Keratinocyte (primary cell): ENCODE results near the gene ATP2B1. TPM values are rescaled to one million over a fixed set of nuclear protein-coding genes. Genes with fewer than 3 reads are reported as not detected.

Experiments used
- DNase-seq: peaks from one replicate; pipeline ENCODE4 v3.0.0-alpha.2; 2011; ENCODE audit warnings: low read depth, missing footprints, low spot score
- FAIRE-seq: peaks from 2 replicates; lab custom pipeline; 2011; peaks lifted over from hg19 to GRCh38; lab: Jason Lieb, UNC
- H2AFZ ChIP-seq: 2 replicates; pipeline ENCODE4 v1.6.0; 2012; ENCODE audit warnings: low read length, control low read depth, inconsistent platforms; ENCODE audit not compliant: control insufficient read depth
- H3K27ac ChIP-seq: 2 replicates; pipeline ENCODE4 v1.5.1; 2011; ENCODE audit warnings: low read length; ENCODE audit not compliant: control insufficient read depth, insufficient read depth
- H3K27me3 ChIP-seq: 3 replicates; pipeline ENCODE4 v1.6.0; 2011; ENCODE audit warnings: low read length; ENCODE audit not compliant: control insufficient read depth, insufficient read depth; ENCODE audit errors: extremely low read depth
- H3K36me3 ChIP-seq, 2 experiments: 2 replicates in 1 of 2; 3 replicates in 1 of 2; pipeline ENCODE4 v1.5.1; 2011; ENCODE audit warnings: low read length in 2 of 2, mild to moderate bottlenecking in 1 of 2; ENCODE audit not compliant: control insufficient read depth in 2 of 2, insufficient read depth in 2 of 2; ENCODE audit errors: extremely low read depth in 1 of 2
- H3K4me1 ChIP-seq: 3 replicates; pipeline ENCODE4 v1.5.1; 2011; ENCODE audit warnings: low read length; ENCODE audit not compliant: control insufficient read depth, insufficient read depth; ENCODE audit errors: extremely low read depth
- H3K4me2 ChIP-seq: 3 replicates; pipeline ENCODE4 v1.6.0; 2011; ENCODE audit warnings: low read depth, low read length; ENCODE audit not compliant: control insufficient read depth, insufficient read depth; ENCODE audit errors: extremely low read depth
- H3K4me3 ChIP-seq, 3 experiments: fragments of 200-600 bp in 1 of 3; sonication (generic) in 1 of 3; 2 replicates in 2 of 3; 3 replicates in 1 of 3; pipeline ENCODE4 v1.5.1; 2011 to 2016; ENCODE audit warnings: low read length in 3 of 3, mild to moderate bottlenecking in 3 of 3, control low read depth in 2 of 3, inconsistent platforms in 1 of 3, low read depth in 1 of 3, mixed read lengths in 1 of 3, mixed run types in 1 of 3, moderate library complexity in 1 of 3; ENCODE audit not compliant: control insufficient read depth in 2 of 3, insufficient read depth in 2 of 3; ENCODE audit errors: extremely low read depth in 1 of 3
- H3K79me2 ChIP-seq: 2 replicates; pipeline ENCODE4 v1.6.0; 2012; ENCODE audit warnings: low read length; ENCODE audit not compliant: control insufficient read depth, insufficient read depth
- H3K9ac ChIP-seq: 3 replicates; pipeline ENCODE4 v1.6.0; 2011; ENCODE audit warnings: low read length; ENCODE audit not compliant: control insufficient read depth, insufficient read depth; ENCODE audit errors: extremely low read depth
- H3K9me1 ChIP-seq: 3 replicates; pipeline ENCODE4 v1.6.0; 2011; ENCODE audit warnings: low read length; ENCODE audit not compliant: control insufficient read depth, insufficient read depth; ENCODE audit errors: extremely low read depth
- H3K9me3 ChIP-seq: 2 replicates; pipeline ENCODE4 v1.5.1; 2012; ENCODE audit warnings: low read depth, low read length; ENCODE audit not compliant: control insufficient read depth
- H4K20me1 ChIP-seq: 3 replicates; pipeline ENCODE4 v1.6.0; 2011; ENCODE audit warnings: low read length; ENCODE audit not compliant: control insufficient read depth, insufficient read depth; ENCODE audit errors: extremely low read depth
- EZH2 ChIP-seq: IDR thresholded peaks from one replicate; pipeline ENCODE4 v1.6.1; 2012; ENCODE audit warnings: inconsistent platforms, mild to moderate bottlenecking, low read length, moderate library complexity
- dilution Hi-C: fragments of 300-500 bp; cut with MboI; formaldehyde crosslinking; loops from one replicate; pipeline ENCODE4 v1.7.0; 2020; ENCODE audit warnings: low sequenced_read_pairs; ENCODE audit not compliant: extremely low pct_ligation_motif_present
- polyA plus RNA-seq, 5 experiments: library from polyadenylated mRNA; depleted of rRNA in 3 of 5; stranded (reverse) in 3 of 5; stranded (forward) in 1 of 5; unstranded in 1 of 5; fragments of >200 nt; gene quantifications; 1 replicate in 1 of 5; 2 replicates in 3 of 5; 3 replicates in 1 of 5; pipeline versions ENCODE4 v1.2.1 to v1.2.3, GENCODE V29; 2011 to 2012; ENCODE audit warnings: missing spikeins in 2 of 5, low read depth in 1 of 5, low replicate concordance in 1 of 5
- TF ChIP-seq, protein P1 (sequence below), 3 experiments: IDR thresholded peaks in 1 of 3; conservative IDR thresholded peaks in 1 of 3; optimal IDR thresholded peaks in 1 of 3; 2 replicates in 2 of 3; 3 replicates in 1 of 3; pipeline versions ENCODE3 to v1.5.1; 2011; ENCODE audit warnings: low read length in 3 of 3, mild to moderate bottlenecking in 3 of 3, moderate library complexity in 2 of 3, control low read depth in 1 of 3, inconsistent platforms in 1 of 3; ENCODE audit not compliant: insufficient read depth in 2 of 3; ENCODE audit errors: extremely low read depth in 1 of 3

The ATP2B1 gene
- polyA plus RNA-seq, 1 donor (not counting 4 experiments of a cell fraction or from before 2014, with no cell fraction given), result 24.6 TPM

DNA sequence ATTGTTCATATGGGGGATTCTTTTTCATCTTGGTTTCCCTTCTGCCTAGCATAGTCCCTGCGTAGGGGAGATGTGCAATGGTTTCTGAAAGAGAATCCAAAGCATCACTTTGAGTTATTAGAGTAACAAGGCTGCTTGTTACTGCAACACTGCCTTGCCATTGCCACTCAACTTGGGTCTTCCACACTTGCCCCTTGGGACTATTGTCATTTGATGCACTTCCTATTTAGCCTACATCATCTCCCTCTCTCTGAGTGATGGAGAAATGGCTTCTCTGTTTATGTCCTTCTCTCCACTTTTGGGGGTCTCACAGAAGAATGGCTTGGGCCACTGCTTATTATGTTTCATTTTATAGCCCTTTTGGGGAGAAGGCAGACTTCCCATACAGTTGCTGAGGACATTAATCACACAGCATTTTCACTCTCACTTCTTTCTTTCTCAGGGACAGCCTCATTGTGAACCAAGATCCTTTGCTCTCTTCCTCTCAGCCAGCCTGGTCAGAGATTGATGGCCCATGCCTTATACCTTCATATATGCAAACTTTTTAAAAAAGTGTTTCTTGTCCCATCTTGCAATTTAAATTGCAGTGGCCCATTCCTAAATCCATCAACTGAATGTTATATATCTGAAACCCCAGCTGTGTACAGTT lies 131.9 kb downstream of the ATP2B1 start:
- Histone ChIP-seq H3K9me1 (no peaks in the 10 kb centered on the region), H3K27ac (no peak overlapping the region), H2AFZ (no peak overlapping the region), H3K9me3 (no peaks in the 10 kb centered on the region), H3K4me2 (no peak overlapping the region), H3K36me3 (no peaks in the 10 kb centered on the region), H3K27me3 (no peaks in the 10 kb centered on the region), H3K4me3 (no peak overlapping the region), H3K79me2 (no peaks in the 10 kb centered on the region), H3K4me1 (peaks cover 3% of the 10 kb centered on the region), H3K9ac (no peak overlapping the region), H4K20me1 (no peaks in the 10 kb centered on the region)
- DNase-seq, result no peak
- dilution Hi-C loops, result no loop called here
- no peak for TF ChIP-seq EZH2
- TF ChIP-seq, protein P1, sequence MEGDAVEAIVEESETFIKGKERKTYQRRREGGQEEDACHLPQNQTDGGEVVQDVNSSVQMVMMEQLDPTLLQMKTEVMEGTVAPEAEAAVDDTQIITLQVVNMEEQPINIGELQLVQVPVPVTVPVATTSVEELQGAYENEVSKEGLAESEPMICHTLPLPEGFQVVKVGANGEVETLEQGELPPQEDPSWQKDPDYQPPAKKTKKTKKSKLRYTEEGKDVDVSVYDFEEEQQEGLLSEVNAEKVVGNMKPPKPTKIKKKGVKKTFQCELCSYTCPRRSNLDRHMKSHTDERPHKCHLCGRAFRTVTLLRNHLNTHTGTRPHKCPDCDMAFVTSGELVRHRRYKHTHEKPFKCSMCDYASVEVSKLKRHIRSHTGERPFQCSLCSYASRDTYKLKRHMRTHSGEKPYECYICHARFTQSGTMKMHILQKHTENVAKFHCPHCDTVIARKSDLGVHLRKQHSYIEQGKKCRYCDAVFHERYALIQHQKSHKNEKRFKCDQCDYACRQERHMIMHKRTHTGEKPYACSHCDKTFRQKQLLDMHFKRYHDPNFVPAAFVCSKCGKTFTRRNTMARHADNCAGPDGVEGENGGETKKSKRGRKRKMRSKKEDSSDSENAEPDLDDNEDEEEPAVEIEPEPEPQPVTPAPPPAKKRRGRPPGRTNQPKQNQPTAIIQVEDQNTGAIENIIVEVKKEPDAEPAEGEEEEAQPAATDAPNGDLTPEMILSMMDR (optimal IDR thresholded peaks at IDR 0.05 in 1 of 3, IDR thresholded peaks at IDR 0.05 in 1 of 3, conservative IDR thresholded peaks at IDR 0.05 in 1 of 3; ENCODE audit: extremely low read depth in 1 of 3, insufficient read depth in 2 of 3, low read length in 3 of 3), result no peak
- FAIRE-seq, result no peak

DNA sequence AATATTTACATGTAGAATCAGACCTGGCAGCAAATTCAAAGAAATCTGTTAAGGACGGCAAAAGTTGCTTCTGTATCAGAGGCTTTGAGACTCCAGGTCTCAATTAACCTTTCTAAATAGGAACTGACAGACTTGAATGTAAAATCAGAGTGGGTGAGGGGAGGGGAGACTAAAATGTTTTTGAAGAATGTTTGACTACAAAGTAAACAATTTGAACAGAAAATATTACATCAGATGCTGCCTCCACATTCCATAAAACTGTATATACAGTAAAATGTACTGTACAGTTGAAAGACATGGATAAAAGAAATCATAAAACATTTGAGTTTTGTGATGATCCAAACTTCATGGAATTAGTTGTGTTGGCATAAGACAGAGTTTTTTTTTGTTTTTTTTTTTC lies 133.3 kb downstream of the ATP2B1 start:
- TF ChIP-seq, protein P1 (optimal IDR thresholded peaks at IDR 0.05 in 1 of 3, IDR thresholded peaks at IDR 0.05 in 1 of 3, conservative IDR thresholded peaks at IDR 0.05 in 1 of 3; ENCODE audit: extremely low read depth in 1 of 3, insufficient read depth in 2 of 3, low read length in 3 of 3), result no peak
- no peak for TF ChIP-seq EZH2
- no peak overlapping the region for H3K9ac ChIP-seq
- DNase-seq (no peak), FAIRE-seq (no peak)
- H3K9me3 ChIP-seq, result no peaks in the 10 kb centered on the region
- H3K27ac ChIP-seq, result no peak overlapping the region
- dilution Hi-C loops, result no loop called here
- H3K4me3 ChIP-seq, result no peak overlapping the region
- no peak overlapping the region for H3K4me2 ChIP-seq
- peaks cover 5% of the 10 kb centered on the region for H3K4me1 ChIP-seq
- no peaks in the 10 kb centered on the region for H3K9me1 ChIP-seq
- no peaks in the 10 kb centered on the region for H3K36me3 ChIP-seq
- H3K79me2 ChIP-seq, result no peaks in the 10 kb centered on the region
- no peaks in the 10 kb centered on the region for H4K20me1 ChIP-seq
- no peak overlapping the region for H2AFZ ChIP-seq
- H3K27me3 ChIP-seq, result no peaks in the 10 kb centered on the region
